ENCODE measurements around the gene CRISPLD2.
"Not testable (repeated sequence)": the region's sequence is repeated elsewhere in the genome, so short reads cannot be mapped to it uniquely, and the experiment has no call there.

CRISPLD2 gene

GRCh38 chr16:84839956-84840355, 20.2 kb downstream of the CRISPLD2 start:
- no peak for DNase-seq

DNA sequence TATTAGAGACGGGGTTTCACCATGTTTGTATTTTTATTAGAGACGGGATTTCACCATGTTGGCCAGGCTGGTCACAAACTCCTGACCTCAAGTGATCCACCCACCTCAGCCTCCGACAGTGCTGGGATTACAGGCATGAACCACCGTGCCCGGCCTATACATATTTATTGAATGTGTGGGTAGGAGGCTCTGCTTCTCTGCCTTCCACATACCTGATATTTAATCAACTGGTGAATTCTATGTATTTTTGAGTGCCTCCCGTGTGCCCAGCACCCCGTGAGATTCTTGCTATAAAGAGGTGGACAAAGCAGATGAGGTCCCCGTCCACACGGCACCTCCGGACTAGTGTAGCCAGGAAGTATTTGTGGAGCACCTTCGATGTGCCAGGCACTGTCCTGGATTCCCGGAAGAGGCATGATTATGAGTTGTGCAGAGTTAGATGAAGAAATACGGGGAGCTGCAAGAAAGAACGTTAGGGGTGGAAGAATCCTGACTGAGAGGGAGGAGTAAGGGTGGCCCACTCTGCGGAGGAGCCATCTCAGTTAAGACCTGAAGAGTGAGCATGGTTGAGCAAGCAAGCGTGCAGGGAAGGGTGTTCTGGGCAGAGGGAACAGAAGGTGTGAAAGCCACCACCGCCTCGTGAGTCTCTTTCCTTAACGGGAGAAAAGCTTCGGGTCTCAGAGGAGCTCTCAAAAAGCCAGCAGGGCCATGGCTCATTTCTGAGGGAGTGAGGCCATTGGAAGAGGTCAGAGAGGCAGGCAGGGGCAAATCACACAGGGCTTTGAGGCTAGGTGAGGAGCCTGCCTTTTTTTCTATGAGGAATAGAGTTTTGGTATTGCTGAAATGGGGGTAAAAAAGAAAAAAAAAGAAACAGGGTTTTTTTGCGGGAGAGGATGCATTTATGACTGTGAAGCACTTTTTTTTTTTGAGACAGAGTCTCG, 21.2 kb downstream of the CRISPLD2 start:
- DNase-seq: no peak

DNA sequence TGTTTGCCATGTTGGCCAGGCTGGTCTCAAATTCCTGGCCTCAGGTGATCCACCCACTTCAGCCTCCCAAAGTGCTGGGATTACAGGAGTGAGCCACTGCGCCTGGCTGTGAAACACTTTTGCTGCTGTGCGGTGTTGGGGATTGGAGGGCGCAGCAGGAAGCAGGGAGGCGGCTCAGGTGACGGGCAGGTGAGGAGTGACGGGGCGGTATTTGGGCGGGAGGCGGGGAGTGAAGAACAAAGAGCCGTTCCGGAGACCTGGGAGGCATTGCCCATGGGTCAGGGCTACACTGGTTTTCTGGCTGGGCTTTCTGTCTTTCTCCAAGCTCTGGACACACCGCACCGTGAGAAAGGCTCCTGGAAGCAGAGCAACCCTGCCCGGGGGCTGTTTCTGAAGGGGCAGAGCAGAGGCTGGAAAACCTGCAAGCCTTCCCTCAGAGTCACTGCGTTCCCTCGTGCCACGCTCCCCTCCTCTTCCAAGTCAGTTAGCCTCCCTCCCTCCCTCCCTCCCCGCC, 22.1 kb downstream of the CRISPLD2 start:
- DNase-seq: no peak

GRCh38 chr16:84842516-84843148, 22.8 kb downstream of the CRISPLD2 start:
- no peak for DNase-seq

GRCh38 chr16:84843149-84844048, 23.6 kb downstream of the CRISPLD2 start:
- no peak for DNase-seq

GRCh38 chr16:84844049-84844350, 24.2 kb downstream of the CRISPLD2 start:
- DNase-seq: peak in 2 of 51 donors; percentile 5 to 8

DNA sequence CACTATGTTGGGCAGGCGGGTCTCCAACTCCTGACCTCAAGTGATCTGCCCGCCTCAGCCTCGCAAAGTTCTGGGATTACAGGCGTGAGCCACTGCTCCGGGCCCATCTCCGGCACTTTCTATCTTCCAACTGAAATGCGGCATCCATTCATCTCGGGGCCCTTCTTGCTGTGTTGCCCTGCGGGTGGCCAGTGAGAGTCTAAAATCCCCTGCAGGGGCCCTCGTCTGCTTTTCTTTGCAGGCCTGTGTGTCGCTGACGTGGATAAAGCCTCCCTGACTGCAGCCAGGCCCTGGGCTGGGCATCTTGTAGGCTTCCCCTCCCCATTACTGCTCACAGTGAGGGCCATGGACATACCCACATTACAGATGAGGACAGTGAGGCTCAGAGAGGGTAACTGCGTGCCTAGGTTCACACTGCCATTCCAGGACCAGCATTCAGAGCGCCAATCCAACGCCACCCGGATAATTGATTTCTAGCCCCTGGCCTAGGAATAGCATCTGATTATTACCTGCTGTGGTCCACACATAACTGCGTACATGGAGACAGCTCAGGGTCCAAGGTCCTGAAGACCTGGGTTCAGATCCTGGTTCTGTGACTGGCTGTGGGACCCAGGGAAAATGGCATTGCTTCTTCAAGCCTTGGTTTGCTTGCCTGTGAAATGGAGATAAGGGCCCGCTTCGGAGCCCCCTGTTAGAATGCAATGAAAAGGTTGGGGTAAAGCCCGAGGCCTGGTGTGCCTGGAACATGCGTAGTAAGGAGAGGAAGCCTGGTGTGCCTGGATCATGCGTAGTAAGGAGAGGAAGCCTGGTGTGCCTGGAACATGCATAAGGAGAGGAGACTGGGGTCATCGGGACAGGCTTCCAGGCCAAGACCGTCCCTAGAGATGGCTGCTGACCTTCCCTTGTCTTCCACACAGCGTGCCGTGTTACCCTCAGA, 25.0 kb downstream of the CRISPLD2 start:
- DNase-seq: no peak

GRCh38 chr16:84845496-84846002, 25.8 kb downstream of the CRISPLD2 start:
- no peak for DNase-seq

GRCh38 chr16:84847564-84848355, 28.0 kb downstream of the CRISPLD2 start:
- no peak for DNase-seq

DNA sequence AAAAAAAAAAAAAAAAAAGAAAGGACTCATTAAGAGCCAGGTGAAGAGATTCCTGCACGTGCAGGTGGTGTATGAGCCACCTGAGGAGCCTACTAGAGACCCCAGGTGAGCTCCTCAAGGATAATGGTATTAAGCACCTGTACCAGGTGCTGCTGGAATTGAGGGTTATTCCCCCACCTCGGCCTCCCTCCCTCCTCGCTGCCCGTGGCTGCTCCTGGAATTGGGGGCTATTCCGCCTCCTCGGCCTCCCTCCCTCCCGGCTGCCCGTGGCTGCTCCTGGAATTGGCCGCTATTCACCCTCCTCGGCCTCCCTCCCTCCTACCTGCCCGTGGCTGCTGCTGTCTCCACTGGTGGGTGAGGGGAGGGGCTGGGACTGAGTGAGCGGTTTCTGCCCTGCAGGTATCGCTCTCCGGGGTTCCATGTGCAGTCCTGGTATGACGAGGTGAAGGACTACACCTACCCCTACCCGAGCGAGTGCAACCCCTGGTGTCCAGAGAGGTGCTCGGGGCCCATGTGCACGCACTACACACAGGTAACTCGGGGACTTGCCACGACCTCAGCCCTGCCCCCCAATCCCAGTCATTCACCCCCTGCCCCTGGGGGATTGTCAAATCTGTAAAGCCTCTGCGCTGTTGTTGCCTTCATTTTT, 29.3 kb downstream of the CRISPLD2 start:
- no peak for DNase-seq

GRCh38 chr16:84849751-84850150, 30.0 kb downstream of the CRISPLD2 start:
- no peak for DNase-seq

DNA sequence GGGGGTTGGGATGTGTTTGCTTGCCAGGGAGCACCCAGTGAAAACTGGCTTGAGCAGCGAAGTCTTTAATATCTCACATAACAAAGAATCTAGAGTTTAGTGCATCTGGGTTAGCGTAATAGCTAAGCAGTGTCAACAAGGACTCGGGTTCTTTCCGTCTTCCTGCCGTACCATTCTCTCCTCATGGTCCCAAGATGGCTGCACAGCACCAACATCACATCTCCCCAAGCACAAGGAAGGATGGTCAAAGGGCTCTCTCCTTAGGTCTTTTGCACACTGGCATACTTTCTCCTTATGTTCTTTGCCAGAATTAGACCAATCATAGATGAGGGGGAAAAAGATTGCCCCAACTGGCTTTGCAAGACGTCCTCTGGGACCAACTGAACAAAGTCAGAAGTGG, 30.9 kb downstream of the CRISPLD2 start:
- no peak for DNase-seq

DNA sequence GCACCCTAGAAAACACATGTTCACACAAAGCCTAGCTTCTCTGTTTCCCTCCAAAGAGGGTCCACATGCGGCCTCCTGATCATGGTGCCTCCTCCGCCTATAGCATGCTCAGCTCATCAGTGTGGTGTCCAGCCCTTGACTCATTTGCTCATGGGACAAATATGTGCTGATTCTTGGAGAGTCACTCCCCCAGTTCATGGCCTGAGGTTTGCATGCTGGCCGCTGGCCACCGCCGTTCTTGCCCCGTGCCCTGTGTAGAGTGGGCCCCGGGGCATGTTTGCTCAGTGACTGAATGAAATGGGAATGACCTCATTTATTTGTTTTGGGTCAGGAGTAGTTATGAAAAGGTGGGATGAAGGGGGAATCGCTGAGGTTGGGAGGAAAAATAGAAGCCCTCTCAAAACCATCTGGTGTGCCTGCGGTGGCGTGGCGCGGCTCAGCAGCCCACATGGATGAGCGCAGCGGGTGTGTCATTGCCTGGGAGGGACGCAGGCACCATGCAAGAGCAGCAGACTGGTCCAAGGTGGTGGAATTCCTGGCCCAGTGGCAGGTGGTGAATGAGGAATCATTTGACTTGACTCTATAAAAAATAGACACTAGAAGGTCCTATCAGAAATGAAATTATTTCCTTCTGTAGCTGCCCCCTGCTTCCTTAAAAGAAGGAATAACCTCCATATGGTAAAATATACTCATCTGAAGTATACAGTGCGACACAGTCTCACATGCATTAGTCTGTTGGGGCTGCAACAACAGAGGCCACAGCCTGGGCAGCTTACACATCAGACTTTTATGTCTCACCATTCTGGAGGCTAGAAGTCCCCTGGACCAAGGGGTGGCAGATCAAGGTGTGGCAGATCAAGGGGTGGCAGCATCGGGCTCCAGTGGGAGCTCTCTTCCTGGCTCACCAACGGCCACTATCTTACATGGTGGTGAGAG, 31.7 kb downstream of the CRISPLD2 start:
- DNase-seq: peak in 1 of 51 donors; percentile 25

GRCh38 chr16:84853534-84853933, 33.7 kb downstream of the CRISPLD2 start:
- no peak for DNase-seq

DNA sequence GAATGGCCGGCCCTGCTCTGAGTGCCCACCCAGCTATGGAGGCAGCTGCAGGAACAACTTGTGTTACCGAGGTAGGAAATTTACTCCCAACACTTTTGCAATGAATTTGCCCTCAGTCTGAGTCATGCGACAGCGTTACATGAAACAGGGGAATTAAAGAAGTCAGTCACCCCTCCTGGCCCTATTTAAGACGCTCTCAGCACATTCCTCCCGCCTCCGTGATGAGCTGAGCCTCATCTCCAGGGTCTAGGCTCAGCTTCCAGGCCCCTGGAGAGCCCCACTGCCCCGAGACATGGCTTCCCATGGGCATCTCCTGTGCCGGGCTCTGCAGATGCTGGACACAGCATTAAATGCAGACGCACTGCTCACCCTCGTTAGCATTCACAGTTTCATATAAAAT, 35.0 kb downstream of the CRISPLD2 start:
- no peak for DNase-seq

DNA sequence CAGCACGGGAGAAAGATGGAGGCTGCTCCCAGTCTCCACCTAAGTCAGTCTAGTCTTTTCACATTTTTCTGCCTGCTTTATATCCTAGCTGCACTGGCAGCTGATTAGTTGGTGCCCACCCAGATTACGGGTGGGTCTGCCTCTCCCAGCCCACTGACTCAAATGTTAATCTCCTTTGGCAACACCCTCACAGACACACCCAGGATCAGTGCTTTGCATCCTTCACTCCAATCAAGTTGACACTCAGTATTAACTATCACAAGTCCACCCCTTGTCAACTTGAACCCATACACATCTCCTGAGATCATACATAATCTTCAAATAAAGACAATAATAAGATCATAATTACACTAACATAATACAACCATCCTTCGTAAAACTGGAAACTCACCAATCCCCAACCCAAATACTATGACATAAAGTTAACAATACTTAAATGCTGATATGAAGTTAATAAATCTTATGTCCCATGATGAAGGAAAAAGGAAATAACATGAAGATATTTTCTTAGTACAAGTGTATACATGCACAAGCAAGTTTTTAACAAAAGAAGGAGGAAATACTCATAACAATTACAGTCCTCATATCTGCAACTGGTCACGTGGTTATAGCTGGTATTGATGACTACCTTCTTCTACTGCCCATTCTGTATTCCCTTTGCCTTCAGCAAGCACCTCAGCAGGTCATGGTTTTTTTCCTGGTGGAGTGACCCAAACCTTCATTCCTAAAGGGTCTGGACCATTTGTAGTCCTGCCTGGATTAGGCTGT, 35.8 kb downstream of the CRISPLD2 start:
- DNase-seq: not testable (repeated sequence)

- DNase-seq: not testable (repeated sequence)
Measured at GRCh38 chr16:84856203-84856581, 36.4 kb downstream of the CRISPLD2 start.
